ENCODE results near the gene NHS. TPM values are rescaled to one million over a fixed set of nuclear protein-coding genes. Genes with fewer than 3 reads are reported as not detected.

NHS gene
- total RNA-seq, 4 donors from 2014 or later, result 0.20 to 0.39 (median 0.30) TPM

DNA sequence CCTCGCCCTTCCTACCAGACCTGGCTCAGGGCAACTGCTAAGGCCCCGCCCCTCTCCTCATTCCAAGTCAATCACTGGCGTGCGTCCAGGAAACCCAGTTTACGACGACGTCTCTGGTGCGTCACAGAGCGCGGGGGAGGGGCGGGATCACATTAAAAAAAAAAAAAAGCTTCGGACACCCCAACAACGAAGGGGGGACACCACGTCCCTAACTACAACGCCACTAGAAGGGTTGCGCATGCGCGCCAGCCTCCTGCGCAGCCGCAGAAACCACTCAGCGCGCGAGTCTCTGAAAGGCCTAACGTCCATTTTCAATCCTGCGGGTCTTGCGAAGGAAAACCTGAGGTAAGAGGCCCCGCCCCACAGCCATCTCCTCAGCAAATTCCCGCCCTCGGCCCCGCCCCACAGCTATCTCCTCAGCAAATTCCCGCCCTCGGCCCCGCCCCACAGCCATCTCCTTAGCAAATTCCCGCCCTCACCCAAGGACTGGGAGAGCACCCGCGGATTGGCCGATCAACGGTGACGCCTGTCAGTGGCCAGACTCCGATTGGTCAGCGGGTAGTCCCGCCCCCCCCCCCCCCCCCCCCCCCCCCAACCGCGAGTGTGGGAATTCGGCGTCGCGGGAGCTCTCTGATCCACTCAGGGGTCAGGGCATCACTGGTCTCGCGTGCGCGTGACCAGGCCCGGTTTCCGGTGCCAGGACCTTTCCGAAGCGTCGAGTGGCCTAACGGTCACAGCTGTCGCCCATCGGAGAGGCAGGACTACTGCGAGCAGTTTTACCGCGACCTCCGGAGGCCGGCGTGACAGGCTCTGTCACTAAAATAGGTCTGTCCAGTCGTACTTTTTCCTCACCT is 362.1 kb downstream of the NHS start, which contains the start of gene SCML1:
Gene SCML1, plus strand, starts transcription at position 638 of the 854 bp plus-strand sequence. CDS start 6,694 bp downstream, outside the sequence.
- Histone ChIP-seq H3K4me3 (peak within 1 kb of the TSS; percentile 65 to 77 (median 76)), H3K36me3 (no peaks in the 10 kb centered on the region), H3K4me1 (peaks cover 7 to 25% of the 10 kb centered on the region in 2 donors), H3K27me3 (no peaks in the 10 kb centered on the region), H3K27ac (peak within 1 kb of the TSS; percentile 88 to 98 (median 96)), H3K9me3 (no peaks in the 10 kb centered on the region)
- in situ Hi-C loops (cut with MboI; ENCODE audit: low sequenced_read_pairs in 4 of 4) (no loop called here), intact Hi-C loops (cut with DNase I; ENCODE audit: low total_unique reads) (loop anchor here (5.0 to 10.0 kb wide), 2 partner anchors 1150 to 1608 kb away; partner anchors contain the start of gene PDHA1)
- peak; percentile 96 to 98 for DNase-seq
- peak; percentile 85 to 86 for ATAC-seq
- TF ChIP-seq, protein P1, sequence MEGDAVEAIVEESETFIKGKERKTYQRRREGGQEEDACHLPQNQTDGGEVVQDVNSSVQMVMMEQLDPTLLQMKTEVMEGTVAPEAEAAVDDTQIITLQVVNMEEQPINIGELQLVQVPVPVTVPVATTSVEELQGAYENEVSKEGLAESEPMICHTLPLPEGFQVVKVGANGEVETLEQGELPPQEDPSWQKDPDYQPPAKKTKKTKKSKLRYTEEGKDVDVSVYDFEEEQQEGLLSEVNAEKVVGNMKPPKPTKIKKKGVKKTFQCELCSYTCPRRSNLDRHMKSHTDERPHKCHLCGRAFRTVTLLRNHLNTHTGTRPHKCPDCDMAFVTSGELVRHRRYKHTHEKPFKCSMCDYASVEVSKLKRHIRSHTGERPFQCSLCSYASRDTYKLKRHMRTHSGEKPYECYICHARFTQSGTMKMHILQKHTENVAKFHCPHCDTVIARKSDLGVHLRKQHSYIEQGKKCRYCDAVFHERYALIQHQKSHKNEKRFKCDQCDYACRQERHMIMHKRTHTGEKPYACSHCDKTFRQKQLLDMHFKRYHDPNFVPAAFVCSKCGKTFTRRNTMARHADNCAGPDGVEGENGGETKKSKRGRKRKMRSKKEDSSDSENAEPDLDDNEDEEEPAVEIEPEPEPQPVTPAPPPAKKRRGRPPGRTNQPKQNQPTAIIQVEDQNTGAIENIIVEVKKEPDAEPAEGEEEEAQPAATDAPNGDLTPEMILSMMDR (IDR thresholded peaks at IDR 0.05 in 4 of 5, conservative IDR thresholded peaks at IDR 0.05 in 1 of 5), result no peak
- TF ChIP-seq POLR2A (IDR thresholded peaks at IDR 0.05), result peak; percentile 79 to 80

DNA sequence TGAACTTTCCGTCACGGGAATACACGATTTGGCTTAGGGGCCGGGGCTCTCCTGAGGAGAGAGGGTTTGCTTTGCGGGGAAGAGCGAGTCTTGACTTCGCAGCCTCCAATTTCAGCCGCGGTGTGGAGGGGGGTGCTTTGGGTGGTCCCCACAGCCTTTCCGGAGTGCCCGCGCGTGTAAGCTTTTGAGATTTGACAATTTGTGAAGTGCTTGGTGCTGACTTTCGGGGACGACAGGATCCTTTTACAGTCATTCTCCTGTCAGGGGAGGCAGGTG is 362.6 kb downstream of the NHS start:
- ATAC-seq, result no peak
- in situ Hi-C loops (cut with MboI; ENCODE audit: low sequenced_read_pairs in 4 of 4) (no loop called here), intact Hi-C loops (cut with DNase I; ENCODE audit: low total_unique reads) (loop anchor here (5.0 to 10.0 kb wide), 2 partner anchors 1150 to 1607 kb away; partner anchors contain the start of gene PDHA1)
- Histone ChIP-seq H3K4me3 (peak overlapping the region; percentile 65 to 77 (median 76)), H3K4me1 (peaks cover 10 to 28% of the 10 kb centered on the region in 2 donors), H3K27me3 (no peaks in the 10 kb centered on the region), H3K36me3 (no peaks in the 10 kb centered on the region), H3K27ac (peak overlapping the region; percentile 88 to 98 (median 96)), H3K9me3 (no peaks in the 10 kb centered on the region)
- no peak for TF ChIP-seq POLR2A (IDR thresholded peaks at IDR 0.05)
- TF ChIP-seq, protein P1 (IDR thresholded peaks at IDR 0.05 in 4 of 5, conservative IDR thresholded peaks at IDR 0.05 in 1 of 5), result no peak
- no peak for DNase-seq

DNA sequence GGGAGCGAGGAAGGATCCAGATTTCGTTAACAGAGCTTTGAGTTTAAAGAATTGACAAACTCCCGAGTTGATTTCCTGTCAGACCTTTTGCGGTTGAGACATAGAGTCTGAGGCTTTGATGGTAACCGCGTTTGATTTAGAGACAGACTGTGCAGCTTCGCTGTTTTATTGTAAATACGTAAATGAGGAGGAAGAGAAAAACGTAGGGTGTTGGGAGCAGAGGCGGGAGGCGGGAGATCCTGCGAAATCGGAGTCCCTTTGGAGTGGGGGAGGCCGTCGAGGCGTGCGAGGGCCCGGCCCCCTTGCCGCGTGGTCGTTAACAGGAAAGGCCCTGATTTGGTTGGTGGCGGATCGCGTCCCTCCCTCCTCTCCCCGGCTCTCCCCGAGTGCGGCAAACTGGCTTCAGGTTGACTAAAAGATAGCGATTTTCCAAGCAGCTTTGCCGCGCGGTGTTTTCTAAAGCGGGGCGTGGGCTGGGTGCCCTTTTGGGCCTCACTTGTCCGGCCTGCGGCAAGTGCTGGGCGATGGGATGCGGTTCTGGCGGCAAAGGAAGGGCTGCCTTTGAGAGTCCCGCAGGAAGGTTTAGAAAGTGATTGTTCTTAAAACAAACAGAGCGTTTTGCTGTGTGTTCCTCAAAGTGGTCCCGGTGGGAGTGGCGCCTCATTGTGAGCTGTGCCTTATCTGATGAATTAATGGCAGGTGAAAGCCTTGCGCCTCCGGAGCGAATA is 363.1 kb downstream of the NHS start:
- H3K4me3 ChIP-seq, result peak overlapping the region; percentile 65 to 77 (median 76)
- intact Hi-C loops (cut with DNase I; ENCODE audit: low total_unique reads) (loop anchor here (5.0 to 10.0 kb wide), 2 partner anchors 1149 to 1607 kb away; partner anchors contain the start of gene PDHA1), in situ Hi-C loops (cut with MboI; ENCODE audit: low sequenced_read_pairs in 4 of 4) (no loop called here)
- ATAC-seq (peak; percentile 12 to 24), DNase-seq (peak; percentile 10 to 44)
- peak overlapping the region; percentile 88 to 98 (median 96) for H3K27ac ChIP-seq
- H3K27me3 ChIP-seq, result no peaks in the 10 kb centered on the region
- H3K9me3 ChIP-seq, result no peaks in the 10 kb centered on the region
- no peak for TF ChIP-seq POLR2A (IDR thresholded peaks at IDR 0.05)
- TF ChIP-seq, protein P1 (IDR thresholded peaks at IDR 0.05 in 4 of 5, conservative IDR thresholded peaks at IDR 0.05 in 1 of 5), result no peak
- H3K4me1 ChIP-seq, result peaks cover 14 to 33% of the 10 kb centered on the region in 2 donors
- H3K36me3 ChIP-seq, result no peaks in the 10 kb centered on the region

DNA sequence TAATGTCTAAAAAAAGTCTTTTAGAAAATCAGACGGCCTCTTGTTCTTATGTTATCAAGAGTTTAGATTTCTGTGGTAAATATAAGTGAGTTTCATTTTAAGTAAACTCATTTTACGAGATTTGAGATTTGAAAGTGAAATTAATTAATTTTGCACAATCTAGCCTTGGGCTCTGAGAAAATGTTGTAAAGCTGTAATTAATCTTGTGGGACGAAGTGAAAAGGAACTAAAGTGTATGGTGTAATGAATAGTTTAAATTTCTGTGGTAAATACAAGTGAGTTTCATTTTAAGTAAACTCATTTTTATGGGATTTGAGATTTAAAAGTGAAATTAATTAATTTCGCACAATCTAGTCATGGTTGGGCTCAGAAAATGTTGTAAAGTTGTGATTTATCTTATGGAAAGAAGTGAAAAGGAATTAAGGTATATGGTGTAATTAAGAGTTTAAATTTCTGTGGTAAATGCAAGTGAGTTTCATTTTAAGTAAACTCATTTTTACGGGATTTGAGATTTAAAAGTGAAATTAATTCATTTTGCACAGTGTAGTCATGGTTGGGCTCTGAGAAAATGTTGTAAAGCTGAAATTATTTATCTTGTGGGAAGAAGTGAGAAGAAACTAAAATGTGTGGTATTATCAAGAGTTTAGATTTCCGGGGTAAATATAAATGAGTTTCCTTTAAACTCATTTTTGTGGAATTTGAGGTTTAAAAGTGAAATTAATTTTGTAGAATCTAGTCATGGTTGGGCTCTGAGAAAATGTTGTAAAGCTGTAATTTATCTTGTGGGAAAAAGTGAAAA is 363.9 kb downstream of the NHS start:
- Histone ChIP-seq H3K9me3 (no peaks in the 10 kb centered on the region), H3K4me3 (peak overlapping the region; percentile 65 to 77 (median 76)), H3K27ac (peak overlapping the region; percentile 88 to 98 (median 96)), H3K4me1 (peaks cover 19 to 39% of the 10 kb centered on the region in 2 donors), H3K36me3 (no peaks in the 10 kb centered on the region), H3K27me3 (no peaks in the 10 kb centered on the region)
- in situ Hi-C loops (cut with MboI; ENCODE audit: low sequenced_read_pairs in 4 of 4), result no loop called here
- no peak for DNase-seq
- no peak for ATAC-seq
- no peak for TF ChIP-seq POLR2A (IDR thresholded peaks at IDR 0.05)
- TF ChIP-seq, protein P1 (IDR thresholded peaks at IDR 0.05 in 4 of 5, conservative IDR thresholded peaks at IDR 0.05 in 1 of 5), result no peak
- intact Hi-C loops (cut with DNase I; ENCODE audit: low total_unique reads), result loop anchor here (5.0 to 10.0 kb wide), 2 partner anchors 1148 to 1606 kb away; partner anchors contain the start of gene PDHA1
